Gastroesophageal sphincter (tissue), 4 donors: ENCODE results near the gene FIP1L1. TPM values are rescaled to one million over a fixed set of nuclear protein-coding genes. Genes with fewer than 3 reads are reported as not detected.

Experiments used
- ATAC-seq: fragments of 150-250 bp; one replicate; pipeline ENCODE4 v1.9.1; 2016; ENCODE audit warnings: mild to moderate bottlenecking, moderate library complexity
- H3K27ac ChIP-seq, 4 donors: fragments of 200-600 bp; sonication (generic) in 3 of 4; 1 replicate in 3 of 4; 2 replicates in 1 of 4; pipeline ENCODE4 v1.5.1; 2016 to 2019
- H3K27me3 ChIP-seq: fragments of 200-600 bp; sonication (generic); one replicate; pipeline ENCODE4 v1.5.1; 2019
- H3K36me3 ChIP-seq, 2 donors: fragments of 200-600 bp; sonication (generic); one replicate each; pipeline ENCODE4 v1.5.1; 2019; ENCODE audit warnings: control low read depth in 1 of 2
- H3K4me1 ChIP-seq, 3 donors: fragments of 200-600 bp; sonication (generic); 1 replicate in 2 of 3; 2 replicates in 1 of 3; pipeline ENCODE4 v1.5.1; 2016 to 2019; ENCODE audit warnings: control low read depth in 2 of 3
- H3K4me3 ChIP-seq, 2 donors: fragments of 200-600 bp; sonication (generic); one replicate each; pipeline ENCODE4 v1.5.1; 2019; ENCODE audit warnings: mild to moderate bottlenecking in 1 of 2, moderate library complexity in 1 of 2
- H3K9me3 ChIP-seq, 3 donors: fragments of 200-600 bp; sonication (generic); one replicate each; pipeline ENCODE4 v1.5.1; 2017 to 2019; ENCODE audit warnings: control low read depth in 2 of 3
- CTCF ChIP-seq, 4 experiments: fragments of 200-600 bp in 2 of 4; fragments of 450-650 bp in 2 of 4; sonication (generic) in 1 of 4; IDR thresholded peaks; one replicate each; pipeline ENCODE4 v1.5.1; 2017 to 2019; ENCODE audit warnings: antibody characterized with exemption in 4 of 4, mild to moderate bottlenecking in 2 of 4, moderate library complexity in 2 of 4
- EP300 ChIP-seq: sonication (generic); formaldehyde crosslinking; IDR thresholded peaks from one replicate; pipeline ENCODE4 v1.6.1; 2017; ENCODE audit warnings: antibody characterized with exemption, mild to moderate bottlenecking
- POLR2A ChIP-seq, 2 donors: fragments of 450-650 bp; IDR thresholded peaks; one replicate each; pipeline ENCODE4 v1.6.1; 2017; ENCODE audit warnings: antibody characterized with exemption in 2 of 2, mild to moderate bottlenecking in 2 of 2, moderate library complexity in 1 of 2
- POLR2AphosphoS5 ChIP-seq: sonication (generic); formaldehyde crosslinking; IDR thresholded peaks from one replicate; pipeline ENCODE4 v1.6.1; 2017; ENCODE audit warnings: antibody characterized with exemption
- WGBS, 2 donors: methylation state at CpG; one replicate each; pipeline ENCODE4 v1.1.5; 2018; ENCODE audit warnings: low coverage in 1 of 2; 5-methylcytosine and 5-hydroxymethylcytosine counted together
- total RNA-seq, 4 donors: library from RNA; depleted of rRNA; stranded (reverse); fragments of >200 nt; gene quantifications; one replicate each; pipeline ENCODE4 v1.1.0, GENCODE V29; 2016

The FIP1L1 gene
- total RNA-seq, 4 donors from 2014 or later, result 40.8 to 56.4 (median 43.8) TPM

GRCh38 chr4:53502094-53502493 is 124.7 kb downstream of the FIP1L1 start:
- H3K4me3 ChIP-seq, result no peak overlapping the region
- H3K4me1 ChIP-seq, result peaks cover 0 to 3% (median 0%) of the 10 kb centered on the region in 3 donors
- H3K9me3 ChIP-seq, result no peaks in the 10 kb centered on the region
- TF ChIP-seq EP300 (no peak), CTCF (IDR thresholded peaks at IDR 0.05) (no peak), POLR2AphosphoS5 (no peak), POLR2A (IDR thresholded peaks at IDR 0.05) (no peak)
- WGBS, 2 donors, result 62 to 64% methylated on average over 1 of the region's 1 CpG
- H3K27me3 ChIP-seq, result no peaks in the 10 kb centered on the region
- no peaks in the 10 kb centered on the region for H3K36me3 ChIP-seq
- no peak for ATAC-seq
- H3K27ac ChIP-seq, result no peak overlapping the region

- H3K27ac ChIP-seq, result no peak overlapping the region
- H3K9me3 ChIP-seq, result no peaks in the 10 kb centered on the region
- WGBS, 2 donors, result 91% methylated on average over 1 to 2 of the region's 2 CpGs
- H3K4me1 ChIP-seq, result no peaks in the 10 kb centered on the region
- no peaks in the 10 kb centered on the region for H3K27me3 ChIP-seq
- TF ChIP-seq POLR2A (IDR thresholded peaks at IDR 0.05), result no peak
- TF ChIP-seq EP300, result no peak
- no peak for TF ChIP-seq POLR2AphosphoS5
- no peak for TF ChIP-seq CTCF (IDR thresholded peaks at IDR 0.05)
- no peak for ATAC-seq
- no peak overlapping the region for H3K4me3 ChIP-seq
- H3K36me3 ChIP-seq, result no peaks in the 10 kb centered on the region
Measured at GRCh38 chr4:53505947-53506346, 128.5 kb downstream of the FIP1L1 start.

GRCh38 chr4:53507058-53507457 is 129.6 kb downstream of the FIP1L1 start:
- no peak overlapping the region for H3K27ac ChIP-seq
- H3K36me3 ChIP-seq, result no peaks in the 10 kb centered on the region
- no peaks in the 10 kb centered on the region for H3K9me3 ChIP-seq
- no peaks in the 10 kb centered on the region for H3K27me3 ChIP-seq
- no peak for ATAC-seq
- H3K4me1 ChIP-seq, result no peaks in the 10 kb centered on the region
- WGBS, 2 donors, result 89 to 91% methylated on average over 6 to 7 of the region's 7 CpGs
- no peak for TF ChIP-seq CTCF (IDR thresholded peaks at IDR 0.05)
- no peak for TF ChIP-seq EP300
- no peak for TF ChIP-seq POLR2A (IDR thresholded peaks at IDR 0.05)
- TF ChIP-seq POLR2AphosphoS5, result no peak
- no peak overlapping the region for H3K4me3 ChIP-seq

- TF ChIP-seq POLR2A (IDR thresholded peaks at IDR 0.05) (no peak), EP300 (no peak), POLR2AphosphoS5 (no peak), CTCF (IDR thresholded peaks at IDR 0.05) (no peak)
- no peak overlapping the region for H3K4me3 ChIP-seq
Measured at GRCh38 chr4:53507671-53508286, 130.3 kb downstream of the FIP1L1 start.

GRCh38 chr4:53508446-53508845 is 131.0 kb downstream of the FIP1L1 start:
- Histone ChIP-seq H3K27ac (no peak overlapping the region), H3K4me3 (no peak overlapping the region), H3K36me3 (no peaks in the 10 kb centered on the region), H3K27me3 (no peaks in the 10 kb centered on the region), H3K9me3 (no peaks in the 10 kb centered on the region), H3K4me1 (no peaks in the 10 kb centered on the region)
- no peak for TF ChIP-seq POLR2AphosphoS5
- no peak for TF ChIP-seq CTCF (IDR thresholded peaks at IDR 0.05)
- TF ChIP-seq POLR2A (IDR thresholded peaks at IDR 0.05), result no peak
- TF ChIP-seq EP300, result no peak
- no peak for ATAC-seq
- WGBS, 2 donors, result 100% methylated on average over 1 of the region's 1 CpG; no CpG with 5 or more reads in 1 of the 2 donors

More at GRCh38 chr4:53507671-53508286, 130.3 kb downstream of the FIP1L1 start:
- WGBS, 2 donors, result 63 to 78% methylated on average over 6 to 9 of the region's 17 CpGs
- Histone ChIP-seq H3K36me3 (no peaks in the 10 kb centered on the region), H3K9me3 (no peaks in the 10 kb centered on the region), H3K27ac (peak overlapping the region in 2 of 4 donors; percentile 24 to 43), H3K27me3 (no peaks in the 10 kb centered on the region), H3K4me1 (no peaks in the 10 kb centered on the region)
- peak; percentile 82 for ATAC-seq
